ENCODE measurements around the gene AKNA.

Gene AKNA

GRCh38 chr9:114416906-114417305, 29.1 kb upstream of the AKNA start:
- peaks cover 12% of the 10 kb centered on the region for H3K4me1 ChIP-seq
- no peak overlapping the region for H3K27ac ChIP-seq
- TF ChIP-seq Cebpa-rat (IDR thresholded peaks at IDR 0.05), result no peak
- H3K36me3 ChIP-seq, result no peaks in the 10 kb centered on the region
- H3K9ac ChIP-seq, result no peak overlapping the region
- no peak overlapping the region for H3K4me3 ChIP-seq
- H4K20me1 ChIP-seq, result no peaks in the 10 kb centered on the region
- H3K9me3 ChIP-seq, result no peaks in the 10 kb centered on the region
- no peaks in the 10 kb centered on the region for H3K27me3 ChIP-seq
- no peak overlapping the region for H3K4me2 ChIP-seq

DNA sequence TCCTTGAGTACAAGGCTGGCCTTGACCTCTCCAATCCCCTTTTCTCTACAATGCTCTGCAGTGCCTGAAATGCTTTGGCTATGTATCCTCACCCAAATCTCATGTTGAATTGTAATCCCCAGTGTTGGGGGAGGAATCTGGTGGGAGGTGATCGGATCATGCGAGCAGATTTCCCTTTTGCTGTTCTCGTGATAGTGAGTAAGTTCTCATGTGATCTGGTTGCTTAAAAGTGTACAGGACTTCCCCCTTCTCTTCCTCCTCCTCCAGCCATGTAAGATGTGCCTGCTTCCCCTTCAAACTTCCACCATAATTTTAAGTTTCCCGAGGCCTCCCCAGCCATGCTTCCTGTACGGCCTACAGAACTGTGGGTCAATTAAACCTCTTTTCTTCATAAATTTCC, 28.5 kb upstream of the AKNA start:
- H3K9me3 ChIP-seq, result no peaks in the 10 kb centered on the region
- no peaks in the 10 kb centered on the region for H3K36me3 ChIP-seq
- no peaks in the 10 kb centered on the region for H4K20me1 ChIP-seq
- TF ChIP-seq Cebpa-rat (IDR thresholded peaks at IDR 0.05), result no peak
- peaks cover 12% of the 10 kb centered on the region for H3K4me1 ChIP-seq
- H3K4me2 ChIP-seq, result no peak overlapping the region
- H3K27me3 ChIP-seq, result no peaks in the 10 kb centered on the region
- no peak overlapping the region for H3K27ac ChIP-seq
- no peak overlapping the region for H3K4me3 ChIP-seq
- H3K9ac ChIP-seq, result no peak overlapping the region

- Histone ChIP-seq H3K27me3 (no peaks in the 10 kb centered on the region), H3K27ac (no peak overlapping the region), H3K9ac (no peak overlapping the region), H4K20me1 (no peaks in the 10 kb centered on the region), H3K4me3 (no peak overlapping the region), H3K36me3 (no peaks in the 10 kb centered on the region), H3K9me3 (no peaks in the 10 kb centered on the region), H3K4me2 (peak overlapping the region; percentile 42), H3K4me1 (peaks cover 15% of the 10 kb centered on the region)
- TF ChIP-seq Cebpa-rat (IDR thresholded peaks at IDR 0.05), result no peak
These were observed 26.6 kb upstream of the AKNA start for GRCh38 chr9:114414346-114414745.

DNA sequence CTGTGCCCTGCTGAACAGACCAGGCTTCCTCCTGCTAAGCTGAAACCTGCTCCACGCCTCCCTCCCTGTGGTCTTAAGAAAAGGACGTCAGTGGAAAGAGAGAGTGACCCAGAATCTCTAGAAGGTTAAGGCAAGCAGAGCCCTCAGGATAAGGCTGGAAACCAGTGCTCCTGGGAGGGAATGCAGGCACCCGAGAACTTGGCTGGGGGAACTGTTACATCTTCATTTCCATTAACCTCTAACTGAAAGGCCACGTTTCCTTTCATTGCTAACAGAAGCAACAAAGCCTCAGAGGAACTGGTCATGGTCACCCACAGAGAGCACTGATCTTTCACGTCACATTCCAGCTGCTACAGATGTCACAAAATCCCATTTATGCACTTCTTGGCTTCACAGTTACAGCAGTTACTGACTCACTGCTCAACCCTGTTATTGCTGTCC, 26.1 kb upstream of the AKNA start:
- Histone ChIP-seq H3K4me2 (peak overlapping the region; percentile 42), H3K4me3 (no peak overlapping the region), H3K27me3 (no peaks in the 10 kb centered on the region), H4K20me1 (no peaks in the 10 kb centered on the region), H3K9me3 (no peaks in the 10 kb centered on the region), H3K4me1 (peaks cover 20% of the 10 kb centered on the region), H3K9ac (no peak overlapping the region), H3K36me3 (no peaks in the 10 kb centered on the region), H3K27ac (peak overlapping the region; percentile 23; the same call in 1 of the 2 replicates)
- TF ChIP-seq Cebpa-rat (IDR thresholded peaks at IDR 0.05), result no peak

GRCh38 chr9:114412048-114412683, 24.4 kb upstream of the AKNA start:
- H4K20me1 ChIP-seq, result no peaks in the 10 kb centered on the region
- H3K27me3 ChIP-seq, result no peaks in the 10 kb centered on the region
- H3K36me3 ChIP-seq, result no peaks in the 10 kb centered on the region
- H3K9me3 ChIP-seq, result no peaks in the 10 kb centered on the region
- H3K4me3 ChIP-seq, result no peak overlapping the region
- no peak overlapping the region for H3K9ac ChIP-seq
- TF ChIP-seq Cebpa-rat (IDR thresholded peaks at IDR 0.05), result no peak
- no peak overlapping the region for H3K4me2 ChIP-seq
- no peak overlapping the region for H3K27ac ChIP-seq
- H3K4me1 ChIP-seq, result peaks cover 20% of the 10 kb centered on the region

- no peak for TF ChIP-seq Cebpa-rat (IDR thresholded peaks at IDR 0.05)
- no peak overlapping the region for H3K4me3 ChIP-seq
- H3K9ac ChIP-seq, result no peak overlapping the region
- no peaks in the 10 kb centered on the region for H3K9me3 ChIP-seq
- no peak overlapping the region for H3K27ac ChIP-seq
- H3K27me3 ChIP-seq, result no peaks in the 10 kb centered on the region
- H4K20me1 ChIP-seq, result no peaks in the 10 kb centered on the region
- no peak overlapping the region for H3K4me2 ChIP-seq
- no peaks in the 10 kb centered on the region for H3K36me3 ChIP-seq
- peaks cover 28% of the 10 kb centered on the region for H3K4me1 ChIP-seq
These were observed 23.7 kb upstream of the AKNA start for GRCh38 chr9:114411452-114411851.

- Histone ChIP-seq H3K4me3 (no peak overlapping the region), H3K9ac (no peak overlapping the region), H3K27me3 (no peaks in the 10 kb centered on the region), H3K36me3 (no peaks in the 10 kb centered on the region), H4K20me1 (no peaks in the 10 kb centered on the region), H3K9me3 (no peaks in the 10 kb centered on the region), H3K27ac (no peak overlapping the region), H3K4me2 (no peak overlapping the region), H3K4me1 (peaks cover 31% of the 10 kb centered on the region)
- no peak for TF ChIP-seq Cebpa-rat (IDR thresholded peaks at IDR 0.05)
These were observed 23.1 kb upstream of the AKNA start for GRCh38 chr9:114410910-114411309.

GRCh38 chr9:114409842-114410241, 22.1 kb upstream of the AKNA start:
- peaks cover 31% of the 10 kb centered on the region for H3K4me1 ChIP-seq
- H3K27me3 ChIP-seq, result no peaks in the 10 kb centered on the region
- no peak overlapping the region for H3K9ac ChIP-seq
- no peaks in the 10 kb centered on the region for H3K9me3 ChIP-seq
- no peaks in the 10 kb centered on the region for H3K36me3 ChIP-seq
- H3K4me3 ChIP-seq, result no peak overlapping the region
- no peak overlapping the region for H3K27ac ChIP-seq
- H4K20me1 ChIP-seq, result no peaks in the 10 kb centered on the region
- TF ChIP-seq Cebpa-rat (IDR thresholded peaks at IDR 0.05), result no peak
- H3K4me2 ChIP-seq, result no peak overlapping the region

DNA sequence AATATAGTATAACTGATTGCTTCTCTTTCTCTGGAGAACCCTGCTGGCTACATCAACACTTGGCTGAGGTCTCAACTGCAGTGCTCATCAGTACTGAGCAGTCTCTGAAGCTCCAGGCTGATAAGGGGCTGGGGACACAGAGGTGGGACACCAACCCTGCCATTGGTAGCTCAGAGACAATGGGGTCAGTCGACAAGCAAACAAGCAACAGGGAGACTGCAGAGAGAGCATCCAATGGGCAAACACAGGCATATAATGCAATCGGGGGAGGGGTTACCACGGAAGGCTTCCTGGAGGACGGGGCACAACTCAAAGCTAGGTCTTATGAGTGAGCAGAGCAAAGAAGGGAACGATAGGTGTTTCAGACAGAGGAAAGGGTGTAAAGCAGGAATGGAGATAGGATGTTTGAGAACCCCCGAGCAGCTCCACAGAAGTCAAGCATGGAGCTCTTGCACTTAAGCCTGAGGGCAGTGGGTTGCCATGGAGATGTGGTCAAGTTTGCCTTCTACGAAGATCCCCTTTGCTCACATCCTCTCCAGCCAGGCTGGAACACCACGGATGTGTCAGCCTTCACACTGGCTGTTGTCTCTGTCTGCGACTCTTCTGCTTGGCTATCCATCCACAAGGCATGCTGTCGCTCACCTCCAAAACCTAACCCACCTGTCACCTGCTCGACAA, 21.5 kb upstream of the AKNA start:
- Histone ChIP-seq H3K27me3 (no peaks in the 10 kb centered on the region), H3K9ac (no peak overlapping the region), H3K4me1 (peaks cover 28% of the 10 kb centered on the region), H3K36me3 (no peaks in the 10 kb centered on the region), H3K4me2 (no peak overlapping the region), H3K4me3 (no peak overlapping the region), H4K20me1 (no peaks in the 10 kb centered on the region), H3K9me3 (no peaks in the 10 kb centered on the region), H3K27ac (no peak overlapping the region)
- TF ChIP-seq Cebpa-rat (IDR thresholded peaks at IDR 0.05), result no peak

DNA sequence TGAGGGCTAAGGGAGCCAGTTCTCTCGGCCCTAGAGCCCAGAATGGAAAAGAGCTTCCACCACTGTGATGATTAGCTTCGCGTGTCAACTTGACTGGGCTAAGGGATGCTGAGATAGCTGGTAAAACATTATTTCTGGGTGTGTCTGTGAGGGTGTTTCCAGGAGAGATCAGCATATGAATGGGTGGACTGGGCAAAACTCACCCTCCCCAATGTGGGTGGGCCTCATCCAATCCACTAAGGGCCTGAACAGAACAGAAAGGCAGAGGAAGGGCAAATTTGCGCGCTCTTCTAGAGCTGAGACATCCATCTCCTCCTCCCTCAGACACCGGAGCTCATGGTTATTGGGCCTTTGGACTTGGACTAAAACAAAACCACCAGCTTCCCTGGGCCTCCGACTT, 20.9 kb upstream of the AKNA start:
- no peak overlapping the region for H3K27ac ChIP-seq
- H3K4me1 ChIP-seq, result peaks cover 22% of the 10 kb centered on the region
- no peaks in the 10 kb centered on the region for H3K36me3 ChIP-seq
- H3K9me3 ChIP-seq, result no peaks in the 10 kb centered on the region
- no peak for TF ChIP-seq Cebpa-rat (IDR thresholded peaks at IDR 0.05)
- no peaks in the 10 kb centered on the region for H3K27me3 ChIP-seq
- no peak overlapping the region for H3K4me2 ChIP-seq
- H3K9ac ChIP-seq, result no peak overlapping the region
- H3K4me3 ChIP-seq, result no peak overlapping the region
- H4K20me1 ChIP-seq, result no peaks in the 10 kb centered on the region

Data from BLaER1 (cell line).